PFSK-1 (cell line): ENCODE data around the gene KCNH1.

ENCODE experiments used
- FOXP2 ChIP-seq: optimal IDR thresholded peaks from 2 replicates; pipeline ENCODE3; 2011; ENCODE audit warnings: borderline replicate concordance, control low read depth, inconsistent platforms; ENCODE audit not compliant: insufficient read depth; ENCODE audit errors: extremely low read length, extremely low read depth
- POLR2AphosphoS5 ChIP-seq: IDR thresholded peaks from 2 replicates; pipeline ENCODE4 v1.6.1; 2012; ENCODE audit warnings: low read depth, mild to moderate bottlenecking, control low read depth, low read length, moderate library complexity
- SIN3A ChIP-seq: IDR thresholded peaks from 2 replicates; pipeline ENCODE4 v1.6.1; 2012; ENCODE audit warnings: mild to moderate bottlenecking, low read length, moderate library complexity, borderline replicate concordance; ENCODE audit not compliant: insufficient read depth
- TAF1 ChIP-seq: IDR thresholded peaks from 2 replicates; pipeline ENCODE4 v1.6.1; 2012; ENCODE audit warnings: low read length, control low read depth, borderline replicate concordance; ENCODE audit not compliant: insufficient read depth
- TF ChIP-seq, protein P1 (sequence below), 2 experiments: IDR thresholded peaks; 2 replicates each; pipeline versions ENCODE4 v1.6.1 to v1.8.0; 2011 to 2012; ENCODE audit warnings: low read depth in 2 of 2, low read length in 2 of 2, control low read depth in 1 of 2, inconsistent platforms in 1 of 2, mild to moderate bottlenecking in 1 of 2, moderate library complexity in 1 of 2; ENCODE audit not compliant: insufficient read depth in 1 of 2

The KCNH1 gene

GRCh38 chr1:210773450-210773849, 360.5 kb downstream of the KCNH1 start:
- no peak for TF ChIP-seq FOXP2
- TF ChIP-seq POLR2AphosphoS5, result no peak
- TF ChIP-seq, protein P1, sequence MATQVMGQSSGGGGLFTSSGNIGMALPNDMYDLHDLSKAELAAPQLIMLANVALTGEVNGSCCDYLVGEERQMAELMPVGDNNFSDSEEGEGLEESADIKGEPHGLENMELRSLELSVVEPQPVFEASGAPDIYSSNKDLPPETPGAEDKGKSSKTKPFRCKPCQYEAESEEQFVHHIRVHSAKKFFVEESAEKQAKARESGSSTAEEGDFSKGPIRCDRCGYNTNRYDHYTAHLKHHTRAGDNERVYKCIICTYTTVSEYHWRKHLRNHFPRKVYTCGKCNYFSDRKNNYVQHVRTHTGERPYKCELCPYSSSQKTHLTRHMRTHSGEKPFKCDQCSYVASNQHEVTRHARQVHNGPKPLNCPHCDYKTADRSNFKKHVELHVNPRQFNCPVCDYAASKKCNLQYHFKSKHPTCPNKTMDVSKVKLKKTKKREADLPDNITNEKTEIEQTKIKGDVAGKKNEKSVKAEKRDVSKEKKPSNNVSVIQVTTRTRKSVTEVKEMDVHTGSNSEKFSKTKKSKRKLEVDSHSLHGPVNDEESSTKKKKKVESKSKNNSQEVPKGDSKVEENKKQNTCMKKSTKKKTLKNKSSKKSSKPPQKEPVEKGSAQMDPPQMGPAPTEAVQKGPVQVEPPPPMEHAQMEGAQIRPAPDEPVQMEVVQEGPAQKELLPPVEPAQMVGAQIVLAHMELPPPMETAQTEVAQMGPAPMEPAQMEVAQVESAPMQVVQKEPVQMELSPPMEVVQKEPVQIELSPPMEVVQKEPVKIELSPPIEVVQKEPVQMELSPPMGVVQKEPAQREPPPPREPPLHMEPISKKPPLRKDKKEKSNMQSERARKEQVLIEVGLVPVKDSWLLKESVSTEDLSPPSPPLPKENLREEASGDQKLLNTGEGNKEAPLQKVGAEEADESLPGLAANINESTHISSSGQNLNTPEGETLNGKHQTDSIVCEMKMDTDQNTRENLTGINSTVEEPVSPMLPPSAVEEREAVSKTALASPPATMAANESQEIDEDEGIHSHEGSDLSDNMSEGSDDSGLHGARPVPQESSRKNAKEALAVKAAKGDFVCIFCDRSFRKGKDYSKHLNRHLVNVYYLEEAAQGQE (IDR thresholded peaks at IDR 0.05; ENCODE audit: insufficient read depth in 1 of 2, low read depth in 2 of 2, low read length in 2 of 2), result no peak

- TF ChIP-seq POLR2AphosphoS5 (no peak), SIN3A (no peak), TAF1 (no peak), FOXP2 (no peak)
- TF ChIP-seq, protein P1 (IDR thresholded peaks at IDR 0.05; ENCODE audit: insufficient read depth in 1 of 2, low read depth in 2 of 2, low read length in 2 of 2), result no peak
Observed at GRCh38 chr1:210771131-210771530, 362.8 kb downstream of the KCNH1 start.

DNA sequence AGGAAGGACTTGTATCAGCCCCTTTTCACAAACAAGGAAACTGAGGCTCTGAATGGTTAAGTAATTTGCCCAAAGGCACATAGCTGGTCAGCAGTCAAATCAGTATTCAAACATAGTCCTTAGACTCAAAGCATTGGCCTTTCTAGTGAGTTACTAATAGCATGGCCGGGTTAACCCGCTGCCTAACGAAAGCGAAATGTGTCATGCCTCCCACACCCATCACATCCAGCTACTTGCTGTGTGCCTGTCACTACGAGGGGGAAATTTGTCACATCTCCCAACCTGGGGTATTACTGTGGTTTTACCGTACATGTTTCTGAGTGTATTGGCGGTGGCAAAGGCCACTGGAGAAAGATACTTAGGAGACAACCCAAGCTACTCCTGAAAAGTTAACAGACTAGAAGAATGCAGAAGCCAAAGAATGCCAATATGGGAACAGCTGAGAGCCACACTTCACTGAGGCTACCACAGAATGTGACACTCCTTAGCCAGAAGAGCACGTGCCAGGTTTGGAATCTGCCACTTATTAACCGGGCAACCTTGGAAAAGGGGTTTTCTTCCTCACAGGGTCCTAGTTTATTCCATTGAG, 363.5 kb downstream of the KCNH1 start:
- TF ChIP-seq TAF1 (no peak), POLR2AphosphoS5 (no peak), FOXP2 (no peak), SIN3A (no peak)
- TF ChIP-seq, protein P1 (IDR thresholded peaks at IDR 0.05; ENCODE audit: insufficient read depth in 1 of 2, low read depth in 2 of 2, low read length in 2 of 2), result no peak

- no peak for TF ChIP-seq POLR2AphosphoS5
- TF ChIP-seq TAF1, result no peak
- TF ChIP-seq FOXP2, result no peak
- no peak for TF ChIP-seq SIN3A
- TF ChIP-seq, protein P1 (IDR thresholded peaks at IDR 0.05; ENCODE audit: insufficient read depth in 1 of 2, low read depth in 2 of 2, low read length in 2 of 2), result no peak
Observed at GRCh38 chr1:210769473-210769872, 364.5 kb downstream of the KCNH1 start.

GRCh38 chr1:210764536-210764935, 369.4 kb downstream of the KCNH1 start:
- TF ChIP-seq SIN3A (no peak), POLR2AphosphoS5 (no peak), TAF1 (no peak), FOXP2 (no peak)
- TF ChIP-seq, protein P1 (IDR thresholded peaks at IDR 0.05; ENCODE audit: insufficient read depth in 1 of 2, low read depth in 2 of 2, low read length in 2 of 2), result no peak
